SK-N-SH (cell line): Measurements from ENCODE around the gene ADIG. TPM values are rescaled to one million over a fixed set of nuclear protein-coding genes. Genes with fewer than 3 reads are reported as not detected.

Experiments used
- CTCF ChIA-PET: fragments of 300-600, 350-600 bp; formaldehyde crosslinking; extraction: SDS; loops from one replicate; lab custom pipeline; 2021; lab: Yijun Ruan, JAX
- POLR2A ChIA-PET: fragments of 350-600 bp; sonication (Branson Sonifier 250); formaldehyde crosslinking; extraction: SDS; loops from one replicate; lab custom pipeline; 2020; ENCODE audit warnings: antibody characterized with exemption, inconsistent platforms; lab: Yijun Ruan, JAX
- DNase-seq: peaks from one replicate; pipeline ENCODE4 v3.0.0; 2012
- H2AFZ ChIP-seq: fragments of 200-600 bp; sonication (generic); 2 replicates; pipeline ENCODE4 v1.8.1; 2016; ENCODE audit warnings: antibody characterized with exemption, mild to moderate bottlenecking, low read depth
- H3F3A ChIP-seq: fragments of 200-600 bp; sonication (generic); replicated peaks from 2 replicates; pipeline ENCODE3; 2016; ENCODE audit warnings: antibody characterized with exemption, mild to moderate bottlenecking; ENCODE audit not compliant: insufficient read depth
- H3K27ac ChIP-seq, 2 experiments: fragments of 200-500 bp in 1 of 2; fragments of 200-600 bp in 1 of 2; sonication (Bioruptor generic) in 1 of 2; sonication (generic), shearing (Covaris generic) in 1 of 2; 2 replicates each; pipeline versions ENCODE4 v1.5.1 to v1.6.1; 2014 to 2016; ENCODE audit warnings: low read depth in 2 of 2, inconsistent platforms in 1 of 2, low read length in 1 of 2, mild to moderate bottlenecking in 1 of 2, mixed read lengths in 1 of 2
- H3K27me3 ChIP-seq: fragments of 200-600 bp; sonication (generic), shearing (Covaris generic); 2 replicates; pipeline ENCODE4 v1.6.1; 2016; ENCODE audit warnings: mixed run types; ENCODE audit not compliant: insufficient read depth
- H3K36me3 ChIP-seq, 2 experiments: fragments of 200-500 bp in 1 of 2; fragments of 200-600 bp in 1 of 2; sonication (Bioruptor generic) in 1 of 2; sonication (generic) in 1 of 2; replicated peaks in 1 of 2; 2 replicates each; pipeline versions ENCODE3 to v1.5.1; 2014 to 2016; ENCODE audit warnings: low read length in 1 of 2, mild to moderate bottlenecking in 1 of 2; ENCODE audit not compliant: insufficient read depth in 2 of 2, control insufficient read depth in 1 of 2
- H3K4me1 ChIP-seq, 2 experiments: fragments of 200-500 bp in 1 of 2; fragments of 200-600 bp in 1 of 2; sonication (Bioruptor generic) in 1 of 2; sonication (generic), shearing (Covaris generic) in 1 of 2; 2 replicates each; pipeline versions ENCODE4 v1.5.1 to v1.6.1; 2014 to 2016; ENCODE audit warnings: low read depth in 1 of 2, low read length in 1 of 2, mixed run types in 1 of 2; ENCODE audit not compliant: insufficient read depth in 2 of 2, control insufficient read depth in 1 of 2
- H3K4me2 ChIP-seq: fragments of 200-600 bp; sonication (generic), shearing (Covaris generic); 2 replicates; pipeline ENCODE4 v1.6.1; 2017; ENCODE audit warnings: mixed run types
- H3K4me3 ChIP-seq, 2 experiments: fragments of 200-500 bp in 1 of 2; fragments of 200-600 bp in 1 of 2; sonication (Bioruptor generic) in 1 of 2; sonication (generic), shearing (Covaris generic) in 1 of 2; 2 replicates each; pipeline versions ENCODE4 v1.5.1 to v1.8.1; 2014 to 2016; ENCODE audit warnings: low read depth in 2 of 2, inconsistent platforms in 1 of 2, low read length in 1 of 2, mild to moderate bottlenecking in 1 of 2, mixed read lengths in 1 of 2, moderate library complexity in 1 of 2
- H3K79me2 ChIP-seq: fragments of 200-600 bp; sonication (generic); 2 replicates; pipeline ENCODE4 v1.8.1; 2017; ENCODE audit warnings: mild to moderate bottlenecking; ENCODE audit not compliant: insufficient read depth
- H3K9ac ChIP-seq: fragments of 200-600 bp; sonication (generic); 2 replicates; pipeline ENCODE4 v1.6.1; 2017; ENCODE audit warnings: mixed run types
- H3K9me2 ChIP-seq: fragments of 200-600 bp; sonication (generic); 2 replicates; pipeline ENCODE4 v1.6.1; 2017; ENCODE audit warnings: mixed run types
- H3K9me3 ChIP-seq: fragments of 200-600 bp; sonication (generic); 2 replicates; pipeline ENCODE4 v1.6.1; 2017; ENCODE audit warnings: mixed run types, mild to moderate bottlenecking, moderate library complexity
- H4K20me1 ChIP-seq: fragments of 200-600 bp; sonication (generic); 2 replicates; pipeline ENCODE4 v1.6.1; 2017; ENCODE audit warnings: mild to moderate bottlenecking, mixed run types; ENCODE audit not compliant: insufficient read depth
- CTCF ChIP-seq: fragments of 200-600 bp; sonication (generic); IDR thresholded peaks from 2 replicates; pipeline ENCODE4 v1.6.1; 2017; ENCODE audit warnings: antibody characterized with exemption, mild to moderate bottlenecking, moderate library complexity
- EP300 ChIP-seq, 2 experiments: IDR thresholded peaks; 2 replicates each; pipeline versions ENCODE4 v1.4.0 to v1.6.1; 2012; ENCODE audit warnings: borderline replicate concordance in 1 of 2, low read depth in 1 of 2, low read length in 1 of 2
- EZH2phosphoT487 ChIP-seq: fragments of 200-600 bp; sonication (generic); IDR thresholded peaks from 2 replicates; pipeline ENCODE4 v1.6.1; 2017; ENCODE audit warnings: low read depth, mixed run types, mild to moderate bottlenecking, antibody characterized with exemption, moderate library complexity, borderline replicate concordance
- FOSL2 ChIP-seq: IDR thresholded peaks from 2 replicates; pipeline ENCODE4 v1.4.0; 2012; ENCODE audit warnings: low read depth, mild to moderate bottlenecking, moderate library complexity, borderline replicate concordance
- FOXJ3 ChIP-seq: sonication (generic); formaldehyde crosslinking; IDR thresholded peaks from 2 replicates; pipeline ENCODE4 v1.5.1; 2020; ENCODE audit warnings: mild to moderate bottlenecking, missing genetic modification reagents
- FOXM1 ChIP-seq: IDR thresholded peaks from 2 replicates; pipeline ENCODE4 v1.4.0; 2012; ENCODE audit warnings: low read depth, mild to moderate bottlenecking
- GATA2 ChIP-seq: sonication (generic); formaldehyde crosslinking; IDR thresholded peaks from 2 replicates; pipeline ENCODE4 v1.5.0; 2020; ENCODE audit warnings: mild to moderate bottlenecking, missing genetic modification reagents
- IRF3 ChIP-seq: fragments of 150-350 bp; IDR thresholded peaks from 2 replicates; pipeline ENCODE4 v1.6.1; 2016; ENCODE audit warnings: mild to moderate bottlenecking, low read depth, low read length
- MAX ChIP-seq: IDR thresholded peaks from 2 replicates; pipeline ENCODE4 v1.4.0; 2012; ENCODE audit warnings: low read depth
- MEF2A ChIP-seq: IDR thresholded peaks from 2 replicates; pipeline ENCODE4 v1.4.0; 2012; ENCODE audit warnings: low read depth, borderline replicate concordance
- NFIC ChIP-seq: IDR thresholded peaks from 2 replicates; pipeline ENCODE4 v1.4.0; 2012; ENCODE audit warnings: borderline replicate concordance
- POLR2AphosphoS5 ChIP-seq: IDR thresholded peaks from 2 replicates; pipeline ENCODE4 v1.6.1; 2012; ENCODE audit warnings: low read depth, low read length
- RCOR1 ChIP-seq: fragments of 150-350 bp; IDR thresholded peaks from 2 replicates; pipeline ENCODE4 v1.6.1; 2017; ENCODE audit warnings: antibody characterized with exemption, low read length
- RFX5 ChIP-seq: IDR thresholded peaks from 2 replicates; pipeline ENCODE4 v1.6.1; 2012; ENCODE audit warnings: mild to moderate bottlenecking, improper control_type of control experiment, low read length
- SIN3A ChIP-seq: IDR thresholded peaks from 2 replicates; pipeline ENCODE4 v1.6.1; 2012; ENCODE audit warnings: low read depth, mild to moderate bottlenecking, low read length, moderate library complexity, borderline replicate concordance
- TCF12 ChIP-seq: IDR thresholded peaks from 2 replicates; pipeline ENCODE4 v1.4.0; 2012
- USF1 ChIP-seq: IDR thresholded peaks from 2 replicates; pipeline ENCODE4 v1.4.0; 2012; ENCODE audit warnings: low read depth, borderline replicate concordance
- USF2 ChIP-seq: fragments of 150-350 bp; IDR thresholded peaks from 2 replicates; pipeline ENCODE4 v1.6.1; 2017; ENCODE audit warnings: antibody characterized with exemption, low read length, low read depth, borderline replicate concordance
- WGBS: methylation state at CpG from one replicate; pipeline ENCODE4 v1.1.6; 2017; ENCODE audit warnings: low lambda C conversion rate; 5-methylcytosine and 5-hydroxymethylcytosine counted together
- polyA plus RNA-seq, 3 experiments: library from polyadenylated mRNA; depleted of rRNA; stranded (reverse); fragments of >200 nt; gene quantifications; 2 replicates each; pipeline ENCODE4 v1.2.3, GENCODE V29; 2012

The ADIG gene
- polyA plus RNA-seq, 1 of the 3 experiments (the other 2 are of a cell fraction), result not detected

- no peaks in the 10 kb centered on the region for H3K36me3 ChIP-seq
- TF ChIP-seq EZH2phosphoT487, result no peak
- no peak for TF ChIP-seq USF1
- TF ChIP-seq CTCF, result no peak
- no peak for TF ChIP-seq RFX5
- no peak for TF ChIP-seq FOXJ3
- TF ChIP-seq MAX, result no peak
- TF ChIP-seq FOSL2, result no peak
- no peak for TF ChIP-seq IRF3
- TF ChIP-seq RCOR1, result no peak
- no peak for TF ChIP-seq MEF2A
- no peak for TF ChIP-seq GATA2 (CRISPR knock-in tag)
- no peak for TF ChIP-seq EP300 (IDR thresholded peaks at IDR 0.05; ENCODE audit: borderline replicate concordance in 1 of 2, low read depth in 1 of 2, low read length in 1 of 2)
- TF ChIP-seq NFIC, result no peak
- no peak for TF ChIP-seq POLR2AphosphoS5
- TF ChIP-seq FOXM1, result no peak
- no peak for TF ChIP-seq TCF12
- TF ChIP-seq USF2, result no peak
- TF ChIP-seq SIN3A, result no peak
- no peak for DNase-seq
- no peaks in the 10 kb centered on the region for H3K9me3 ChIP-seq
- no peaks in the 10 kb centered on the region; the same call in 1 of the 2 replicates for H3K27me3 ChIP-seq
- no peak overlapping the region for H3K4me3 ChIP-seq
- no peak overlapping the region for H2AFZ ChIP-seq
- H3K79me2 ChIP-seq, result no peaks in the 10 kb centered on the region
- no peaks in the 10 kb centered on the region for H3F3A ChIP-seq
- H3K4me1 ChIP-seq, result no peaks in the 10 kb centered on the region; a peak in 1 of 4 replicates
- no peaks in the 10 kb centered on the region for H4K20me1 ChIP-seq
- POLR2A ChIA-PET, result no interaction called here
- H3K4me2 ChIP-seq, result no peak overlapping the region
- WGBS, result 41% methylated on average over 4 of the region's 4 CpGs
- no peaks in the 10 kb centered on the region for H3K9me2 ChIP-seq
- H3K27ac ChIP-seq, result no peak overlapping the region
- no peak overlapping the region for H3K9ac ChIP-seq
- CTCF ChIA-PET, result interaction anchor here (1.2 kb wide), 2 partner anchors 25 to 29 kb away, joined by 3 read pairs; no protein-coding TSS in a partner anchor
Observed at GRCh38 chr20:38604873-38605303, 23.9 kb downstream of the ADIG start.
